Measurements from ENCODE around the gene SPRED2.

The SPRED2 gene

GRCh38 chr2:65424391-65424790, 8.0 kb downstream of the SPRED2 start:
- Histone ChIP-seq H3K27ac (ENCODE audit: low read depth, low read length) (no peak overlapping the region), H3F3A (ENCODE audit: control insufficient read depth, insufficient read depth) (peaks cover 5% of the 10 kb centered on the region; the same call in 1 of the 2 replicates), H3K4me1 (ENCODE audit: control insufficient read depth, low read length) (peaks cover 30% of the 10 kb centered on the region), H3K9me2 (replicated peaks; ENCODE audit: control insufficient read depth, low read length) (no peaks in the 10 kb centered on the region), H3K4me3 (ENCODE audit: low read length) (no peak overlapping the region), H3K4me2 (ENCODE audit: low read length) (no peak overlapping the region), H4K20me1 (ENCODE audit: control insufficient read depth, insufficient read depth, low read depth, low read length) (peaks cover 7% of the 10 kb centered on the region), H3K9me3 (ENCODE audit: control insufficient read depth, insufficient read depth, low read length) (no peaks in the 10 kb centered on the region), H3K27me3 (ENCODE audit: control insufficient read depth, low read length) (peaks cover 2% of the 10 kb centered on the region; the same call in 1 of the 2 replicates), H3K36me3 (ENCODE audit: control insufficient read depth, low read length) (no peaks in the 10 kb centered on the region), H3K79me2 (ENCODE audit: control insufficient read depth, low read length) (peaks cover 93% of the 10 kb centered on the region)
- no peak for TF ChIP-seq CTCF (IDR thresholded peaks at IDR 0.05; ENCODE audit: low read depth, low read length, poor library complexity, severe bottlenecking)
- TF ChIP-seq EZH2phosphoT487 (IDR thresholded peaks at IDR 0.05; ENCODE audit: borderline replicate concordance, low read length), result no peak

- no peaks in the 10 kb centered on the region for H3K27me3 ChIP-seq (ENCODE audit: control insufficient read depth, low read length)
- H3K4me2 ChIP-seq (ENCODE audit: low read length), result peak overlapping the region; percentile 71
- H3K4me1 ChIP-seq (ENCODE audit: control insufficient read depth, low read length), result peaks cover 46% of the 10 kb centered on the region
- H3K27ac ChIP-seq (ENCODE audit: low read depth, low read length), result peak overlapping the region; percentile 45
- TF ChIP-seq CTCF (IDR thresholded peaks at IDR 0.05; ENCODE audit: low read depth, low read length, poor library complexity, severe bottlenecking) (no peak), EZH2phosphoT487 (IDR thresholded peaks at IDR 0.05; ENCODE audit: borderline replicate concordance, low read length) (no peak)
- no peaks in the 10 kb centered on the region for H3K9me2 ChIP-seq (replicated peaks; ENCODE audit: control insufficient read depth, low read length)
- no peaks in the 10 kb centered on the region for H3K9me3 ChIP-seq (ENCODE audit: control insufficient read depth, insufficient read depth, low read length)
- peaks cover 5% of the 10 kb centered on the region; the same call in 1 of the 2 replicates for H3F3A ChIP-seq (ENCODE audit: control insufficient read depth, insufficient read depth)
- peak overlapping the region; percentile 55 for H3K4me3 ChIP-seq (ENCODE audit: low read length)
- H4K20me1 ChIP-seq (ENCODE audit: control insufficient read depth, insufficient read depth, low read depth, low read length), result peaks cover 4% of the 10 kb centered on the region; the same call in 1 of the 2 replicates
- H3K79me2 ChIP-seq (ENCODE audit: control insufficient read depth, low read length), result peaks cover 90% of the 10 kb centered on the region
- no peaks in the 10 kb centered on the region for H3K36me3 ChIP-seq (ENCODE audit: control insufficient read depth, low read length)
Measured at GRCh38 chr2:65421432-65421748, 11.0 kb downstream of the SPRED2 start.

- H3K27me3 ChIP-seq (ENCODE audit: control insufficient read depth, low read length), result no peaks in the 10 kb centered on the region
- H3K9me2 ChIP-seq (replicated peaks; ENCODE audit: control insufficient read depth, low read length), result no peaks in the 10 kb centered on the region
- no peak for TF ChIP-seq EZH2phosphoT487 (IDR thresholded peaks at IDR 0.05; ENCODE audit: borderline replicate concordance, low read length)
- no peak for TF ChIP-seq CTCF (IDR thresholded peaks at IDR 0.05; ENCODE audit: low read depth, low read length, poor library complexity, severe bottlenecking)
- peak overlapping the region; percentile 45 for H3K27ac ChIP-seq (ENCODE audit: low read depth, low read length)
- peak overlapping the region; percentile 71 for H3K4me2 ChIP-seq (ENCODE audit: low read length)
- peaks cover 91% of the 10 kb centered on the region for H3K79me2 ChIP-seq (ENCODE audit: control insufficient read depth, low read length)
- H3K9me3 ChIP-seq (ENCODE audit: control insufficient read depth, insufficient read depth, low read length), result no peaks in the 10 kb centered on the region
- 0 out of 2 replicates have a peak, but pooled peaks cover 4% of the 10 kb centered on the region for H4K20me1 ChIP-seq (ENCODE audit: control insufficient read depth, insufficient read depth, low read depth, low read length)
- H3K36me3 ChIP-seq (ENCODE audit: control insufficient read depth, low read length), result no peaks in the 10 kb centered on the region
- peaks cover 5% of the 10 kb centered on the region; the same call in 1 of the 2 replicates for H3F3A ChIP-seq (ENCODE audit: control insufficient read depth, insufficient read depth)
- peaks cover 46% of the 10 kb centered on the region for H3K4me1 ChIP-seq (ENCODE audit: control insufficient read depth, low read length)
- H3K4me3 ChIP-seq (ENCODE audit: low read length), result peak overlapping the region; percentile 55
Measured at GRCh38 chr2:65420712-65421431, 11.5 kb downstream of the SPRED2 start.
